Retina (tissue), 1 donor: ENCODE results near the gene LRP1.
"Not testable (repeated sequence)": the region's sequence is repeated elsewhere in the genome, so short reads cannot be mapped to it uniquely, and the experiment has no call there.

Experiments used
- DNase-seq: peaks from one replicate; pipeline ENCODE4 v3.0.0-alpha.2; 2016

The LRP1 gene

GRCh38 chr12:57112492-57113294 is 15.6 kb upstream of the LRP1 start:
- no peak for DNase-seq

DNA sequence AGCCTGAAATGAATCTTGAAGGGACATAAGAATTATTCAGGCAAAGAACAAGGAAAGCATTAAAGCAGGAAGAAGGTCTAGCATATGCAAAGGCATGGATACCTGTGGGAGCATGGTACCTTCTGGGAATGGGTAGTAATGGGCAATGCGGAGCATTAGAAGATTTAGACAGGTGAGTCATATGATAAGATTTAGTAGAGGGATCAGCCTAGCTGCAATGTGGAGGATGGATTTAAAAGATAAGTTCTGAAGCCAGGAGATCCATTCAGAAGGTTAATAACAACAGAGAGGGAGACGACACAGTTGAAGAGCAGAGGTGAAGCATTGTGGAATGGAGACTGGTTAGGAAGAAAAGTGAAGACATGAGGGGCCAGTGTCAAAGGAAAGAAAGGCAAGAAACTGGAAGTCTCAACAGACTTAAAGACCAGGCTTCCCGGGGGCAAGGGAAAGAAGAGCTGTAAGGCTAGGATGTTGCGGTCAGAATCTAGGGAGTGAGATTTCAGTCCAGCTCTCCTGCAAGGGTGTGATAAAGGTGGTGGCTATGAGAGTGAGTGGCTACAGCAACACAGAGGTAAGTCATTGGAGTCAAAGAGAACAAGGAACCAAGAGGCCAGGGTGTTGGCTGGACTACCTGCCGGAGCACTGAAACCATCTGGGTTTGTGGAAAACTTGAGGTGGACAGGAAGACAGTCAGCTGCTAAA is 11.6 kb upstream of the LRP1 start:
- no peak for DNase-seq

DNA sequence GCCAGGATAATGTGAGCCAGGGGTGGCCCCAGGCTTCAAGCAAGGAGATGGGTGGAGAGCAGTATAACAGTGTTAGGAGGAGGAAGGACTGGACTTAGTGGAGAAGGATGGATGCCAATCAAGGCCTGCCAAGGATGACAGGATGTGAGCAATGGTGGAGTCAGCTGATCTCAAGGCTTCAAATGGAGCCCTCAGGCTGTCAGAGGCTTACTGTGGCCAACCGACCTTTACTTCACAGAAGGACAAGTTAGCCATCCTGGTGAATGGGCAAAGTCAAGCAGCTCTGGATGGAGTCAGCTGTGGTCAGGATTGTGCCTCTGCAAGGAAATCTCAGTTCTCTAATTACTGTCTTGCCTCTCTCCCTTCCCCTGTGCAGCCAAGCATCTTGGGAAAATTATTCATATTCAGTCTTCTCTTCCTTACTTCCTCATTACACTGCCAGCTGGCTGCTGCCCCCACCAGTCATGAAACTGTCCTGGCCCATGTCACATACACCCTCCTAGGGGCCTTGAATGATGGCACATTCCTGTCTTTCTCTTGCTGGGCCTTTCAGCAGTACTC is 9.5 kb upstream of the LRP1 start:
- no peak for DNase-seq

DNA sequence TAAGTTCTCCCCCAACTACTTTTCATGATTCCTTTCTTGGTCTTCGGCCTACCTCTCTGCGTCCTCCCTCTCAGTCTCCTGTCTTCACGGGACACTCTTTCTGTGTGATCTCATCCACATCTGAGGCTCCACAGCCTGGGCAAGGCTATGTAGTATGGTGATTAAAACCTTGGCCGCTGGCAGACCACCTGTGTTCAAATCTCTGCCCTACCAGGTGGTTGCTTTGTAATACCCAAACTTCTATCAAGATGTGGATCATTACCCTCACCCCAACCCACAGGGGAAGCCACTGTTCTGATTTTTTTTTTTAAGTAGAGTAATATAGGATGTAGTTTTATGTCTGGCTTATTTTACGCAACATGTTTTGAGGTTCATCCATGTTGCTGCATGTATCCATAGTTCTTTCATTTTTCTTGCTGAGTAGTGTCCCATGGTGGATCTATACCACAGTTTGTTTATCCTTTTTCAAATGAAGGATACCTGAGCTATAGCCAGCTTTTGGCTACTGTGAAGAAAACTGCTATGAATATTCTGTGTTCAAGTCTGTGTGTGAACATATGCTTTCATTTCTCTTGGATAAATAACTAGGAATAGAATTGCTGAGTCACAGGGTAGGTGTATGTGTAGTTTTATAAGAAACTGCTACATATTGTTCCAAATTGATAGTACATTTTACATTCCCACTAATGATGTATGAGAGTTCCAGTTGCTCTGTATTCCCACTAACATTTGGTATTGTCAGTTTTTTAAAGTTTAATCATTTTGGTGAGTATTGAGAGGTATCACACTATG is 8.8 kb upstream of the LRP1 start:
- no peak for DNase-seq

DNA sequence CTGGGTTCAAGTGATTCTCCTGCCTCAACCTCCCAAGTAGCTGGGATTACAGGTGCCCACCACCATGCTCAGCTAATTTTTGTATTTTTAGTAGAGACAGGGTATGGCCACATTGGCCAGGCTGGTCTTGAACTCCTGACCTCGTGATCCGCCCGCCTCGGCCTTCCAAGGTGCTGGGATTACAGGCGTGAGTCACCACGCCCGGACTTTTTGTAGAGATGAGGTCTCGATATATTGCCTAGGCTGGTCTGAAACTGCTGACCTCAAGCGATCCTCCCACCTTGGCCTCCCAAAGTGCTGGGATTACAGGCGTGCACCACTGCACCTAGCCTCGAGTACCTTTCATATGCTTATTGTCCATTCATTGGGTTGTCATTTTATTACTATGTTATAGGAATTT is 7.6 kb upstream of the LRP1 start:
- not testable (repeated sequence) for DNase-seq

GRCh38 chr12:57123813-57124212 is 4.5 kb upstream of the LRP1 start:
- DNase-seq = no peak

DNA sequence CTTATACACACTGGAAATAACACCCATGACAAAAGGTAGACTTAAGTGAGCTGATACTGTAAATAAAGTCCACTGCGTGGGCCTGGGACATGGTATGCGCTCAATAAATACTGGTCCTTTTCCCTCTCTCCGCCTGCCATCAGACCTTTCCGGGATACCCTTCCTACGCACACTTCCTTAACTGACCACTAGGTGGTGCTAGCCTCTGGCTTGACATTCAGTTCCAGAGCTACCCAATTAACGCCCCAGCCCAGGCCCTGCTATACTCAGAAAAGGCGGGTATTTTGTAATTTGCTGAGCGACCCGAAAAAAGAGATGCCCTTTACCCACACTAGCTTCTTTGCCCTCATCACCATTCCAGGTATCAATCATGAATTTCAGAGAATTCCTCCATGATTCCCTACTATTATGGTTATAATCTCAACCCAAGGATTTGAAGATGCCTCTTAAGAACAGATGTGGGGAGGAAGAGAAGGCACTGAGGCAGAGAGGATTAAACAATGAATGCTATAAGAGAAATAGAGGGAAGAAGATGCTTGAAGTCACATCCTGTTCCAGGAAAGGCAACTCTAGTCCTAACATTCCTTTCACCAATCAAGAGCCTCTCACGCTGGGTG is 3.9 kb upstream of the LRP1 start:
- DNase-seq = peak; percentile 83

DNA sequence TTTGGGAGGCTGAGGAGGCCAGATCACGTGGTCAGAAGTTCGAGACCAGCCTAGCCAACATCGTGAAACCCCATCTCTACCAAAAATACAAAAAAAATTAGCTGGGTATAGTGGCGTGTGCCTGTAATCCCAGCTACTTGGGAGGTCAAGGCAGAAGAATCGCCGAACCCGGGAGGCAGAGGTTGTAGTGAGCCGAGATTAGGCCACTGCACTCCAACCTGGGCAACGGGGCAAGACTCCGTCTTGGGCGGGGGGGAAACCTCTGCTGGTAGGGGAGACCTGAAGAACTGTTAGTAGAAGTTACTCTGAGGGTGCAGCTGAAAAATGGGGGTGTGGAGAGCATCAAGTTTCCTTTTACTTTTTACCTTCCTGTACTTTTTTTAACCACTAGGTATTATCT is 2.2 kb upstream of the LRP1 start:
- DNase-seq = no peak

GRCh38 chr12:57126561-57126960 is 1.7 kb upstream of the LRP1 start:
- DNase-seq = no peak

- peak; percentile 76 for DNase-seq
Observed at GRCh38 chr12:57127101-57127725, 1.1 kb upstream of the LRP1 start.

DNA sequence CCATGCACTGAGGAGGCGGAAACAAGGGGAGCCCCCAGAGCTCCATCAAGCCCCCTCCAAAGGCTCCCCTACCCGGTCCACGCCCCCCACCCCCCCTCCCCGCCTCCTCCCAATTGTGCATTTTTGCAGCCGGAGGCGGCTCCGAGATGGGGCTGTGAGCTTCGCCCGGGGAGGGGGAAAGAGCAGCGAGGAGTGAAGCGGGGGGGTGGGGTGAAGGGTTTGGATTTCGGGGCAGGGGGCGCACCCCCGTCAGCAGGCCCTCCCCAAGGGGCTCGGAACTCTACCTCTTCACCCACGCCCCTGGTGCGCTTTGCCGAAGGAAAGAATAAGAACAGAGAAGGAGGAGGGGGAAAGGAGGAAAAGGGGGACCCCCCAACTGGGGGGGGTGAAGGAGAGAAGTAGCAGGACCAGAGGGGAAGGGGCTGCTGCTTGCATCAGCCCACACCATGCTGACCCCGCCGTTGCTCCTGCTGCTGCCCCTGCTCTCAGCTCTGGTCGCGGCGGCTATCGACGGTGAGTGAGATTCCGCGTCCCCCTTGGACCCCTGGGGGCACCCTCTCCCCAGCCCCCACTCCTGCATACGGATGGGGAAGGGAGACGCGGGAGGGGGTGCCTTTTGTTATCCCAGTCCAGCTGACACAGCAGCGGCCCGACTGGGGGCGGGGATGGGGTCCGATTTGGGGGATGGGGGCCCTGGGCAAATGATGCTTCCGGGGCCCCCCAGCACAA is 400 bp downstream of the LRP1 start:
- DNase-seq = peak; percentile 57

DNA sequence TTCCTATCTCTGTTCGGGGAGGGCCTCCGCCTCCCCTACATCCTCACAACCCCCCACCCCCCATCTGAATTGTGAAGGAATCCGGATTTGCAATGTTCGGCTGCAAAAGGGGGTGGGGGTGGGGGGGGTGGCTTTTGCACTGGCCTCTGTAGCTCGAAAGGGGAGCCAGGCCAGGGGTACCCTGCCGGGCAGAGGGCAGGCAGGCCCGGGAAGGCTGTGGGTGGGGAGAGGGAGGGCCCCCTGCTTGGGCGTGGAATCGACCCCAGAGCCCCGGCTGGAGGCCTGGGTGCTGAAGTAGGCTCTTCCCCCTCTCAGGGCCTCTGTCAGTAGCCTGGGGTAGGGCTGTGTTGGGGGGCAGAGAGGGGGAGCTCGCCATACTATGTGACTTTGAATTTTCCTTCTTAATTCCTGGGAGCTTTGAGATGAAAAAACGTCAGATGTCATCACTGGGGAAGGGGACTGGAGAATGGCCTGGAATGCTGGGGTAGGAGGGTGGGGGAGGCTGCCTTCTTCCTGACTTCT is 1.1 kb downstream of the LRP1 start:
- DNase-seq = no peak

- DNase-seq = no peak
Observed at GRCh38 chr12:57129889-57130288, 1.6 kb downstream of the LRP1 start.

DNA sequence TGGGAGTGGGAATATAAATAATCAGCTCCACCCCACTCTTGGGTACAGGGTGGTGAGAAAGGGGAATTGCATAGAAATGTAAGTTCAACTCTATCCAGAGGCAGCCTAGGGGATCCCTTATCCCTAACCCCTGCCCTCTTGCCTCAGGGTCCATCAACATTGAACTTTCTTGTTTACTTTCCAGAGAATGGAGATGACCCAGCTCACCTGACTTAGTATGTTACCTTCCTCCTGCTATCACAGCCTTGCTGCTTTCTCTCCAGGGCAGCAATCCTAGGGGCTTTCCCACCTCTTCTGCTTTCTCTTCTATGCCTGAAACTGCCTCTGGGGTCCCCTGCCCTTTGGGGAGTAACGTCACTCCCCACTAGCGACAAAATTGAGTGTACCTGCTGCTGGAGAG is 2.7 kb downstream of the LRP1 start:
- DNase-seq = no peak

- DNase-seq = no peak
Observed at GRCh38 chr12:57131896-57132744, 3.8 kb downstream of the LRP1 start.

GRCh38 chr12:57133013-57133569 is 4.8 kb downstream of the LRP1 start:
- no peak for DNase-seq

- DNase-seq = no peak
Observed at GRCh38 chr12:57133916-57134315, 5.6 kb downstream of the LRP1 start.

- no peak for DNase-seq
Observed at GRCh38 chr12:57134949-57135348, 6.7 kb downstream of the LRP1 start.

DNA sequence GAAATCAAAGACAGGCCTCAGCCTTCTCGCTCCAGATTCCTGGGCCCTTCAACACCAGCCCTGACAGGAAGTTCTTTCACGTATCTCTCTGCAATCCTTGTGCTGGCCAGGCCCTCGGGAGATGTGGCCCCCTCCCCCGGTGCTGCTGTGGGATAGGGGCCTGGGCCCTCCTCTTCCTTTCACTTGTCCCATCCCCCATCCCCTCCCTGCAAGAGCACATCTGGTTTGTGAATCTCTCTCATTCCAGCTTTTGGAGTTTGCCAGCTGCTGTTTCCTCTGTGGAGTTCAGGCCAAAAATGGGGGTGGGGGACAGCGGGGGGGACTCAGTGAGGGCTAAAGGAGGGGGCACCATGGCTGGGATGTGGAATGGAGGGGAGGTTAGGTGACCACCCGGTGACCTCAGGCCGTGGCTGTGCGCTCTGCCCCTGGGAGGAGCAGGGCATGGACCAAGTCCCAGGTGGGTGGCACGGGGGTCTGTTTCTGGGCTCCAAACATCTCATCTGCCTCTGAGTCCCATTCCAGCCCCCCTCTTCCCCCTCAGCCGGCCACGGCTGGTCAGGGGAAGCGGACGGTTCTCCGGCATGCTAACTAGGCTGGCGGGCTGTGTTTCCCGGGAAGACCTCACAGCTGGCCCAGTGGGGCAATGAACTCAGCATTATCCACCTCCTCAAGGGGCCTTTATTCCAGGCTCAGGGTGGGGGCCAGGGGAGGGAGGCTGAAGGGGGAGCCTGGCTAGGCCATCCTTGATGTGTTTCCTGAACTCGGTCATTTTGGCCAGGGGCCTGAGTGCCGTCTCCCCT is 7.4 kb downstream of the LRP1 start:
- peak; percentile 68 for DNase-seq
